KMS-11 (cell line): ENCODE measurements around the gene NLGN1.

Experiments used
- H2AFZ ChIP-seq: fragments of 200-600 bp; sonication (generic); 2 replicates; pipeline ENCODE4 v1.6.1; 2016; ENCODE audit warnings: antibody characterized with exemption, mixed run types, low read depth
- H3K27ac ChIP-seq: fragments of 200-600 bp; sonication (generic); 2 replicates; pipeline ENCODE4 v1.6.1; 2016; ENCODE audit warnings: mild to moderate bottlenecking, mixed run types
- H3K27me3 ChIP-seq: fragments of 200-600 bp; sonication (generic); 2 replicates; pipeline ENCODE4 v1.6.1; 2017; ENCODE audit warnings: mild to moderate bottlenecking, low read depth, mixed run types, moderate library complexity; ENCODE audit not compliant: insufficient read depth
- H3K36me3 ChIP-seq: fragments of 200-600 bp; sonication (generic); 2 replicates; pipeline ENCODE4 v1.6.1; 2017; ENCODE audit warnings: mild to moderate bottlenecking, mixed run types; ENCODE audit not compliant: insufficient read depth
- H3K4me1 ChIP-seq: fragments of 200-600 bp; sonication (generic); 2 replicates; pipeline ENCODE4 v1.6.1; 2016; ENCODE audit warnings: mild to moderate bottlenecking, low read depth, mixed run types; ENCODE audit not compliant: poor library complexity, severe bottlenecking
- H3K4me2 ChIP-seq: fragments of 200-600 bp; sonication (generic); 2 replicates; pipeline ENCODE4 v1.7.0; 2016; ENCODE audit warnings: mild to moderate bottlenecking, mixed run types
- H3K4me3 ChIP-seq: fragments of 200-600 bp; sonication (generic); IDR thresholded peaks from 2 replicates; pipeline ENCODE4 v1.6.1; 2017; ENCODE audit warnings: low read depth, low read length, mixed read lengths; ENCODE audit not compliant: insufficient read depth
- H3K79me2 ChIP-seq: fragments of 200-600 bp; sonication (generic); 2 replicates; pipeline ENCODE4 v1.6.1; 2016; ENCODE audit warnings: low read depth, mixed run types; ENCODE audit not compliant: insufficient read depth
- H3K9ac ChIP-seq: fragments of 200-600 bp; sonication (generic); 2 replicates; pipeline ENCODE4 v1.6.1; 2016; ENCODE audit warnings: mild to moderate bottlenecking, mixed run types
- H4K20me1 ChIP-seq: fragments of 200-600 bp; sonication (generic); 2 replicates; pipeline ENCODE4 v1.6.1; 2016; ENCODE audit warnings: mild to moderate bottlenecking, mixed run types; ENCODE audit not compliant: insufficient read depth
- TF ChIP-seq, protein P1 (sequence below): fragments of 200-600 bp; sonication (generic); conservative IDR thresholded peaks from 2 replicates; pipeline ENCODE4 v1.6.1; 2017; ENCODE audit warnings: low read depth, mild to moderate bottlenecking, antibody characterized with exemption, low read length, moderate library complexity, mixed read lengths

NLGN1 gene

GRCh38 chr3:173635826-173636225 lies 238.3 kb downstream of the NLGN1 start:
- Histone ChIP-seq H4K20me1 (no peaks in the 10 kb centered on the region), H3K4me3 (no peak overlapping the region), H3K9ac (no peak overlapping the region), H2AFZ (no peak overlapping the region), H3K36me3 (no peaks in the 10 kb centered on the region), H3K79me2 (no peaks in the 10 kb centered on the region), H3K4me1 (no peaks in the 10 kb centered on the region), H3K4me2 (no peak overlapping the region), H3K27ac (no peak overlapping the region), H3K27me3 (no peaks in the 10 kb centered on the region)
- TF ChIP-seq, protein P1, sequence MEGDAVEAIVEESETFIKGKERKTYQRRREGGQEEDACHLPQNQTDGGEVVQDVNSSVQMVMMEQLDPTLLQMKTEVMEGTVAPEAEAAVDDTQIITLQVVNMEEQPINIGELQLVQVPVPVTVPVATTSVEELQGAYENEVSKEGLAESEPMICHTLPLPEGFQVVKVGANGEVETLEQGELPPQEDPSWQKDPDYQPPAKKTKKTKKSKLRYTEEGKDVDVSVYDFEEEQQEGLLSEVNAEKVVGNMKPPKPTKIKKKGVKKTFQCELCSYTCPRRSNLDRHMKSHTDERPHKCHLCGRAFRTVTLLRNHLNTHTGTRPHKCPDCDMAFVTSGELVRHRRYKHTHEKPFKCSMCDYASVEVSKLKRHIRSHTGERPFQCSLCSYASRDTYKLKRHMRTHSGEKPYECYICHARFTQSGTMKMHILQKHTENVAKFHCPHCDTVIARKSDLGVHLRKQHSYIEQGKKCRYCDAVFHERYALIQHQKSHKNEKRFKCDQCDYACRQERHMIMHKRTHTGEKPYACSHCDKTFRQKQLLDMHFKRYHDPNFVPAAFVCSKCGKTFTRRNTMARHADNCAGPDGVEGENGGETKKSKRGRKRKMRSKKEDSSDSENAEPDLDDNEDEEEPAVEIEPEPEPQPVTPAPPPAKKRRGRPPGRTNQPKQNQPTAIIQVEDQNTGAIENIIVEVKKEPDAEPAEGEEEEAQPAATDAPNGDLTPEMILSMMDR: no peak

GRCh38 chr3:173639098-173639497 lies 241.6 kb downstream of the NLGN1 start:
- no peak overlapping the region for H3K27ac ChIP-seq
- no peaks in the 10 kb centered on the region for H3K4me1 ChIP-seq
- no peak overlapping the region for H3K9ac ChIP-seq
- H3K4me3 ChIP-seq: no peak overlapping the region
- no peak overlapping the region for H2AFZ ChIP-seq
- no peaks in the 10 kb centered on the region for H4K20me1 ChIP-seq
- H3K79me2 ChIP-seq: no peaks in the 10 kb centered on the region
- H3K4me2 ChIP-seq: no peak overlapping the region
- no peaks in the 10 kb centered on the region for H3K27me3 ChIP-seq
- TF ChIP-seq, protein P1: no peak
- no peaks in the 10 kb centered on the region for H3K36me3 ChIP-seq

DNA sequence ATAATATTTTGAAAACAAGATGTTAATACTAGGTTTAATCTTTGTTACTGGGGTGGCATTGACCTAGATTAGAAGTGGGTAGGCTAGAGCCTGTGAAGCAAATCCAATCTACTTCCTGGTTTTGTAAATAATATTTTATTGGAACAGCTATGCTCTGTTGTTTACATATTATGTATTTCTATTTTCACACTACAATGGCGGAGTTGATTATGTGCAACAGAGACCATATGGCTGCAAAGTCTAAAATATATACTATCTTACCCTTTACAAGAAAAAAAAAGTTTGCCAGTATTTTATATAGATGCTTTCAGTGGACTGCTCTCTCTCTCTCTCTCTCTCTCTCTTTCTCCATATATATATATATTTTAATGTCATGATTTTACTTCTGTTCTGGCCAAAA lies 244.2 kb downstream of the NLGN1 start:
- Histone ChIP-seq H3K4me3 (no peak overlapping the region), H3K27me3 (no peaks in the 10 kb centered on the region), H4K20me1 (no peaks in the 10 kb centered on the region), H2AFZ (no peak overlapping the region), H3K4me2 (no peak overlapping the region), H3K27ac (no peak overlapping the region), H3K9ac (no peak overlapping the region), H3K36me3 (no peaks in the 10 kb centered on the region), H3K4me1 (no peaks in the 10 kb centered on the region), H3K79me2 (no peaks in the 10 kb centered on the region)
- TF ChIP-seq, protein P1: no peak

DNA sequence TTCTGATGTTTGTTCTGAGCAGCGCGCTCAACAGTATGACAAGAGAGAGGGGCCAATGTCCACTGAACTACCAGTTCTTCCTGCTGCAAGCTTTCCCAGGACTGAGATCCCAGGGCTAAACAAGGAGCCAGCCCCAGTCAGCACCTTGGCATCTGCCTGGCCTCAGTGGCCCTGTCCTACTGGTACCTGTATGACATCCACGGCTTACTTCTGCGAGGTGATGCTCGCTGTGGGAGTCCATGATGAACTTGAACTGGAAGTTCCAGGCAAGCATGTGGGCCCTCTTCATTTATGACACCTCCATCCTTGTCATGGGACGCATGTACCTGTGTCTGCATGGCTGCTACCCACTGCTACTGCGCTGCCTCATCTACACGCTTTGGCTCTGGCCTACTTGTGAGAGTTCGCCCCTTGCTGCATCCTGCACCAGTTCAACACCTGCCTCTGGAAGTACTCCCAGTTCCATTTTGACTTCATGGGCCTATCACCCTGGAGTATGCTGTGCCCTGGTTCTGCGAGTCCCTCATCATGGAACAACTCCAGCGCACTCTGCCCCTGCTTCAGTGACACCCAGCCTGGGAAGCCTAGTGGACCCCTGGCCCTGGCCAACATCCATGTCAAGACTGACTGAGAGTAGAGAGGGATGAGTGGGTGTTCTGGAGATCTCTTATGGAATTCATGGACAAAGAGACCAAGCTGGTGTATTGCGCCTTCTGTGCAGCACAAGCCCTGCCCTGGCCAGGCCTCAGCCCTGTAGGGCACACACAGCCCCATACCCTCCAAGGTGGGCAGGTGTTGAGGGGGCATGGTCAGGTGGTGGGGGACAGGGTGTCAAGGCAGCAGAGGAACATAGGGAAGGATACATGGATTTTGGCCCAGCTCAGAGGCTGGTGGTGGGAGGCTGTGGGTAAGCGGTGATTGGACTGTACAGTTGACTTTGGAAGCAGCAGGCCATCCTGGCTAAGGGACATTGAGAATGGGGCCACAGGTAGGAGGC lies 246.8 kb downstream of the NLGN1 start:
- Histone ChIP-seq H4K20me1 (no peaks in the 10 kb centered on the region), H3K27ac (no peak overlapping the region), H3K36me3 (no peaks in the 10 kb centered on the region), H3K27me3 (no peaks in the 10 kb centered on the region), H3K79me2 (no peaks in the 10 kb centered on the region), H2AFZ (no peak overlapping the region), H3K9ac (no peak overlapping the region), H3K4me2 (no peak overlapping the region), H3K4me1 (no peaks in the 10 kb centered on the region), H3K4me3 (no peak overlapping the region)
- TF ChIP-seq, protein P1: no peak
